ENCODE results near the gene SPON1. TPM values are rescaled to one million over a fixed set of nuclear protein-coding genes. Genes with fewer than 3 reads are reported as not detected.

The SPON1 gene
- total and polyA plus RNA-seq, 8 donors = 0.83 to 17.5 (median 1.7) TPM

DNA sequence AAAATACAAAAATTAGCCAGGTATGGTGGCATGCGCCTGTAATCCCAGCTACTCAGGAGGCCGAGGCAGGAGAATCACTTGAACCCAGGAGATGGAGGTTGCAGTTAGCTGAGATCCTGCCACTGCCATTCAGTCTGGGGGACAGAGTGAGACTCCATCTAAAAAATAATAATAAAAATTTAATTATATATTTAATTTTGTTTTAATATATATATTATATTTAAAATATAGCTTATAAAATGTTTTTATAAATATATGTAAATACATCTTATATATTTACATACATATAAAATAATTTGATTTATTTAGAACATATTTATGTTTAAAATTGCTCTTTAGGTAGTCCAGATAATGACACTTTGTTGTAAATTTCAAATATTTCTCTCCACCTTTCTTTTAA, 82.9 kb downstream of the SPON1 start:
- intact Hi-C loops (cut with DNase I) = no loop called here
- 93 to 97% methylated on average over 2 of the region's 2 CpGs for WGBS, 2 donors
- no peak overlapping the region for H3K4me3 ChIP-seq
- H3K27ac ChIP-seq = no peak overlapping the region
- TF ChIP-seq, protein P1, sequence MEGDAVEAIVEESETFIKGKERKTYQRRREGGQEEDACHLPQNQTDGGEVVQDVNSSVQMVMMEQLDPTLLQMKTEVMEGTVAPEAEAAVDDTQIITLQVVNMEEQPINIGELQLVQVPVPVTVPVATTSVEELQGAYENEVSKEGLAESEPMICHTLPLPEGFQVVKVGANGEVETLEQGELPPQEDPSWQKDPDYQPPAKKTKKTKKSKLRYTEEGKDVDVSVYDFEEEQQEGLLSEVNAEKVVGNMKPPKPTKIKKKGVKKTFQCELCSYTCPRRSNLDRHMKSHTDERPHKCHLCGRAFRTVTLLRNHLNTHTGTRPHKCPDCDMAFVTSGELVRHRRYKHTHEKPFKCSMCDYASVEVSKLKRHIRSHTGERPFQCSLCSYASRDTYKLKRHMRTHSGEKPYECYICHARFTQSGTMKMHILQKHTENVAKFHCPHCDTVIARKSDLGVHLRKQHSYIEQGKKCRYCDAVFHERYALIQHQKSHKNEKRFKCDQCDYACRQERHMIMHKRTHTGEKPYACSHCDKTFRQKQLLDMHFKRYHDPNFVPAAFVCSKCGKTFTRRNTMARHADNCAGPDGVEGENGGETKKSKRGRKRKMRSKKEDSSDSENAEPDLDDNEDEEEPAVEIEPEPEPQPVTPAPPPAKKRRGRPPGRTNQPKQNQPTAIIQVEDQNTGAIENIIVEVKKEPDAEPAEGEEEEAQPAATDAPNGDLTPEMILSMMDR (IDR thresholded peaks at IDR 0.05) = no peak
- no peaks in the 10 kb centered on the region for H3K27me3 ChIP-seq
- H3K9me3 ChIP-seq = no peaks in the 10 kb centered on the region
- no peak for ATAC-seq
- no peaks in the 10 kb centered on the region for H3K4me1 ChIP-seq
- no peak for FAIRE-seq
- no peak for DNase-seq
- H3K36me3 ChIP-seq = no peaks in the 10 kb centered on the region

DNA sequence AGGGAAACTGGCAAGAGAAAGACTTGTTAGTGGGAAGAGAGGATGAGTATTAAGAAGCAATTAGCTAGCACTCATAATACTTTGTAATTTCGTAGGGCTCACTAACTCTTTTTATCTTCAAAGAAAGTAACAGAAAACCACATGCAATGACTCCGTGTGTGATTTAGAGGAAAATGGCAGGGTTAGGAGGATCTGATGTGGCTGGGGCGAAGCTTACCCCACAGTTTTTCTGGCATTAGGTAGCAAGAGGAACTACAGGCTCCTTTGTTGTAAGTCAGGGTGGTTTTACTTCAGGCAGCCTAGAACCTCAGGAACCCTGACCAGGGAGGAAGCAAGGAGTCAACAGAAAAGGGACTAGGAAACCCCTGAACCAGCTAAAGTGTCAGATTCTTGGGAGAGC, 89.7 kb downstream of the SPON1 start:
- FAIRE-seq (no peak), DNase-seq (no peak), ATAC-seq (no peak)
- H3K9me3 ChIP-seq = no peaks in the 10 kb centered on the region
- TF ChIP-seq, protein P1 (IDR thresholded peaks at IDR 0.05) = no peak
- H3K4me3 ChIP-seq = no peak overlapping the region
- H3K27ac ChIP-seq = no peak overlapping the region
- H3K36me3 ChIP-seq = no peaks in the 10 kb centered on the region
- intact Hi-C loops (cut with DNase I) = no loop called here
- no peaks in the 10 kb centered on the region for H3K27me3 ChIP-seq
- no peaks in the 10 kb centered on the region for H3K4me1 ChIP-seq
- WGBS, 2 donors = 65 to 71% methylated on average over 3 of the region's 3 CpGs

DNA sequence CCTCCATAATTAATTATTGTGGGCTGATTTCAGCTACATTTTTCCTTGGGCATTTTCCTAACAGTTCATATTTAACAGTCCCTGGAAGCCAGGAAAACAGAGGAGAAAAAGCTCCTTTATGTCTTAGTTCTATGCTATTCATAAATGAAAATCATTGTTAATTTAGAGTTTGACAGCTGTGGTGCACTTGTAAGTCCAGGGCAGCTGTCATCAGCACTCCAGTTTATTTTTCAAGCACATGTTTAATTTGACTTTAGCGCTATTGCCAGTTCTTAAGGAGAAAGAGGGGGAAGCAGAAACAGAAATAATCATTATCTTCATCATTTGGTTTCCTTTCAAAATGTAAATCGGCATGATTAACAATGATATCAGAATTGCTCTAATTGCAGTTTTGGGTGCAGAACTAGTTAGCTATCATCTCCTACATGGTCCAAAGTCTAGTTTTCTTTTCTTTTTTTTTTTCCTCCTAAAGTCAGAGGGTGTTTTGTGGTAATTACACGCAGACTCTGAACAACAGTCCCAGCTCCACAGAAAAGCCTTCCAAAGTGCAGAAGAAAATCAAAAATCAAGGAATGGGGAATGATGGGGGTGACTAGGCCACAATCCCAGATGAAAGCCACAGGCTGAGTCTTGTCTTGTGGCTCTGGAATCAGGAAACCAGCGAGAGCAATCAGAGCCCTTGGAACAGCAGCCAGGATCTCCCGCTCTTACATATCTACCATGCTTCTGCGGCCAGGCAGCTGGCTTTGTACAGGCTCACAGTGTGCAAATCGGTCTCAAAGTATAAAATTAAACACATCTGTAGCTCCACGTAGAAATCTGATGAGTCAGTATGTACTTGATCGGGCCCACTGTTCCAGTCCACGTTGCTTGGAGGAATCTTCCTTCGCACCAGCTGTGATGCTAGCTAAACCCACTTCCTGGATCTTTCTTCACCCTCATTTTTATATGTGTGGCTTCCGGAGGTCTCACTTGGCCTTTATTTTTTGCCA, 91.9 kb downstream of the SPON1 start:
- Histone ChIP-seq H3K4me3 (no peak overlapping the region), H3K4me1 (no peaks in the 10 kb centered on the region), H3K9me3 (no peaks in the 10 kb centered on the region), H3K27ac (no peak overlapping the region), H3K27me3 (no peaks in the 10 kb centered on the region), H3K36me3 (no peaks in the 10 kb centered on the region)
- intact Hi-C loops (cut with DNase I) = no loop called here
- FAIRE-seq = no peak
- 75 to 82% methylated on average over 12 of the region's 12 CpGs for WGBS, 2 donors
- peak in 1 of 6 donors; percentile 32 for DNase-seq
- peak in 2 of 4 donors; percentile 28 to 59 for ATAC-seq
- TF ChIP-seq, protein P1 (IDR thresholded peaks at IDR 0.05) = no peak

DNA sequence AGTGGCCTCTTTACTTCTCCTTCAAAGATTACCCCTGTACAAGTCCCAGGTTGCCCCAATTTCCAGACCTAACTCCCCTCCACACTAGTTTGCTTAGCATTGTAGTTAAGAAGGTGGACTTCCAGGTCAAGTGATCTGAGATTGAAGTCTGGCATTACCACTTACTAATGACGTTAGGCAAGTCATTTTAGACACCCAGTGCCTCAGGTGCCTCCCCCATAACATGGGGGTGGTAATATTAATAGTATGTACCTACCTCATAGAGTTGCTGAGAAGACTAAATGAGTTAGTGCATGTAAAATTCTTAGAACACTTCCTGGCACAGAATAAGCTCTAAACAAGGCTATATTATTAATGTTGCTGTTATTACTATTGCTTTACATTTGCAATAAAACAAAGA, 93.4 kb downstream of the SPON1 start:
- Histone ChIP-seq H3K27ac (no peak overlapping the region), H3K27me3 (no peaks in the 10 kb centered on the region), H3K4me1 (no peaks in the 10 kb centered on the region), H3K4me3 (no peak overlapping the region), H3K36me3 (no peaks in the 10 kb centered on the region), H3K9me3 (no peaks in the 10 kb centered on the region)
- intact Hi-C loops (cut with DNase I) = no loop called here
- 51 to 66% methylated on average over 1 of the region's 1 CpG for WGBS, 2 donors
- ATAC-seq (no peak), FAIRE-seq (no peak), DNase-seq (no peak)
- TF ChIP-seq, protein P1 (IDR thresholded peaks at IDR 0.05) = no peak

DNA sequence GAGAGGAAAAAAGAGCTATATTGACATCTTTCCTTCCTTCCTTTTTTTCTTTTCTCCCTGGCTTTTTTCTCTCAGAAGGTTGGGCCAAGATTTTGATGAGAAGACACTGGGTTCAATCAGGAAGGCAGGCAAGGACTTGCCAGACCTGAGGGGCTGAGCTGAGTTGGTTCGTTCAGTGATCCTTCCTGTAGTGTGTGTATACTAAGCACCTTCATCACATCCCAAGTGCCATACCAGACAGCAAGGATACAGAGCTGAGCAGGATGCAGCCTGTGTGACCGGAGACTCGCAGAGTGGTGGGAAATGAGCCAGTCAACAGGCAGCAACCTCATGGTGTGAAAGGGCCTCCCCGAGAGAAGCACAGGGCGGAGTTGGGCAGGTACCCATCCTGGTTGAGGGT, 95.5 kb downstream of the SPON1 start:
- Histone ChIP-seq H3K4me1 (no peaks in the 10 kb centered on the region), H3K27ac (no peak overlapping the region), H3K27me3 (no peaks in the 10 kb centered on the region), H3K36me3 (no peaks in the 10 kb centered on the region), H3K4me3 (no peak overlapping the region), H3K9me3 (no peaks in the 10 kb centered on the region)
- no peak for DNase-seq
- 85 to 90% methylated on average over 5 of the region's 5 CpGs for WGBS, 2 donors
- intact Hi-C loops (cut with DNase I) = no loop called here
- no peak for FAIRE-seq
- TF ChIP-seq, protein P1 (IDR thresholded peaks at IDR 0.05) = no peak
- ATAC-seq = no peak

All from pancreas (tissue), 10 donors.